GM20431 (cell line): ENCODE results near the gene TMEM40.

Experiments
- in situ Hi-C: fragments of 300-500 bp; cut with MseI, MboI; formaldehyde crosslinking; loops from one replicate; pipeline ENCODE4 v1.15.0; 2020; ENCODE audit warnings: low sequenced_read_pairs; ENCODE audit not compliant: unreplicated experiment

TMEM40 gene

GRCh38 chr3:12692444-12692843 lies 66.6 kb downstream of the TMEM40 start:
- in situ Hi-C loops = no loop called here

- in situ Hi-C loops = no loop called here
Measured at GRCh38 chr3:12689997-12690711, 68.9 kb downstream of the TMEM40 start.

GRCh38 chr3:12687948-12688347 lies 71.1 kb downstream of the TMEM40 start:
- in situ Hi-C loops = no loop called here

- in situ Hi-C loops = no loop called here
Measured at GRCh38 chr3:12686096-12686495, 73.0 kb downstream of the TMEM40 start.
